Lower leg skin (tissue), 4 donors: Measurements from ENCODE around the gene DPP10. TPM values are rescaled to one million over a fixed set of nuclear protein-coding genes. Genes with fewer than 3 reads are reported as not detected.

Source experiments
- DNase-seq, 2 donors: peaks; one replicate each; pipeline ENCODE4 v3.0.0-alpha.2; 2019; ENCODE audit warnings: low spot score in 2 of 2
- H3K4me3 ChIP-seq: fragments of 200-600 bp; sonication (generic); 2 replicates; pipeline ENCODE4 v1.5.1; 2017; ENCODE audit warnings: mild to moderate bottlenecking, low read depth; ENCODE audit not compliant: poor library complexity, severe bottlenecking
- POLR2A ChIP-seq, 2 donors: fragments of 450-650 bp; IDR thresholded peaks; one replicate each; pipeline ENCODE4 v1.6.1; 2016 to 2017; ENCODE audit warnings: antibody characterized with exemption in 2 of 2, mild to moderate bottlenecking in 1 of 2, moderate library complexity in 1 of 2
- WGBS, 2 donors: methylation state at CpG; one replicate each; pipeline ENCODE4 v1.1.5; 2018; 5-methylcytosine and 5-hydroxymethylcytosine counted together
- intact Hi-C: fragments of 100-400 bp; cut with DNase I; formaldehyde crosslinking; loops from one replicate; pipeline ENCODE4 v1.15.0; 2023; ENCODE audit warnings: low total_unique reads
- total RNA-seq, 4 donors: library from RNA; depleted of rRNA; stranded (reverse); fragments of >200 nt; gene quantifications; one replicate each; pipeline ENCODE4 v1.1.0, GENCODE V29; 2016
- TF ChIP-seq, protein P1 (sequence below), 3 donors: fragments of 450-650 bp; IDR thresholded peaks; one replicate each; pipeline ENCODE4 v1.5.1; 2016; ENCODE audit warnings: antibody characterized with exemption in 3 of 3, mild to moderate bottlenecking in 3 of 3, moderate library complexity in 2 of 3

Gene DPP10
- total RNA-seq, 4 donors from 2014 or later = 1.1 TPM; not detected in 3

DNA sequence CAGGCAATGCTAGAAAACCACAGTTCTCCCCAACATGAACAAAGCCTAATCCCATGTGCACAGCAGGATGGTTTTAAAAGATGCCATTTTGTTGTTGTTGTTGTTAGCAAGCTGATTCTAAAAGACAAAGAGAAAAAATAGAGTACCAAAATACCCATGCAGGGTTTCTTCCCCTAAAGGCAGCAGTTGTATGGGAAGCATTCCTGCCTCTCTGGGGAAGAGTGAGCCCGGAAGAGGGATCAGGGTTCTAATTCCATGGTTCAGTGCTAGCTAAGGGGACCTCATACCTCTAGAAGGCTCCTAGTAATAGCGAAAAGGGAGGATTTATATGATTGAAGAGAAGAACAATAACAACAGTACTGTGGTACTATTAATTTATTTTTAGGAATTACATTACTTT is 327.6 kb downstream of the DPP10 start:
- H3K4me3 ChIP-seq = no peak overlapping the region
- WGBS, 2 donors = 71 to 84% methylated on average over 2 of the region's 2 CpGs
- no peak for DNase-seq
- TF ChIP-seq, protein P1, sequence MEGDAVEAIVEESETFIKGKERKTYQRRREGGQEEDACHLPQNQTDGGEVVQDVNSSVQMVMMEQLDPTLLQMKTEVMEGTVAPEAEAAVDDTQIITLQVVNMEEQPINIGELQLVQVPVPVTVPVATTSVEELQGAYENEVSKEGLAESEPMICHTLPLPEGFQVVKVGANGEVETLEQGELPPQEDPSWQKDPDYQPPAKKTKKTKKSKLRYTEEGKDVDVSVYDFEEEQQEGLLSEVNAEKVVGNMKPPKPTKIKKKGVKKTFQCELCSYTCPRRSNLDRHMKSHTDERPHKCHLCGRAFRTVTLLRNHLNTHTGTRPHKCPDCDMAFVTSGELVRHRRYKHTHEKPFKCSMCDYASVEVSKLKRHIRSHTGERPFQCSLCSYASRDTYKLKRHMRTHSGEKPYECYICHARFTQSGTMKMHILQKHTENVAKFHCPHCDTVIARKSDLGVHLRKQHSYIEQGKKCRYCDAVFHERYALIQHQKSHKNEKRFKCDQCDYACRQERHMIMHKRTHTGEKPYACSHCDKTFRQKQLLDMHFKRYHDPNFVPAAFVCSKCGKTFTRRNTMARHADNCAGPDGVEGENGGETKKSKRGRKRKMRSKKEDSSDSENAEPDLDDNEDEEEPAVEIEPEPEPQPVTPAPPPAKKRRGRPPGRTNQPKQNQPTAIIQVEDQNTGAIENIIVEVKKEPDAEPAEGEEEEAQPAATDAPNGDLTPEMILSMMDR (IDR thresholded peaks at IDR 0.05) = no peak
- no peak for TF ChIP-seq POLR2A (IDR thresholded peaks at IDR 0.05)
- intact Hi-C loops = no loop called here

DNA sequence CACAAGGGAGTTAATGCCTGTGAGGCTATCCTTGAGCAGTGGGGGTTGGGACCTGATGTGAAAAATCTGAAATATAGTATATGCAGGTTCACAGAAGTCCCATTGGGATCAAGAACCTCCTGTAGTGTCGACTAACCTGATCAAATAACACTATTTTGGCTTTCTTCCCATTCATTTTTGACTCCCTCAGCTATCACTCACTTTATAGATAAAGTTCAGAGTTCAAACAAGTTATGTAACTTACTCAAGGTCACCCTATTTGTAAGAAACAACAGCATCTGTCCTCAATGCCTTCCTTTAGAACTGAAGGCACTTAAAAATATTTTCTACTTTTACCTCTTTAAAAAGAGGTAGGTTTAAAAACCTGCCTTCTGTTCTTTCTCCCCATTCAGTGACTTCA is 341.6 kb downstream of the DPP10 start:
- no peak for TF ChIP-seq POLR2A (IDR thresholded peaks at IDR 0.05)
- 28 to 29% methylated on average over 1 of the region's 1 CpG for WGBS, 2 donors
- no peak overlapping the region for H3K4me3 ChIP-seq
- DNase-seq = no peak
- intact Hi-C loops = no loop called here

- no peak for TF ChIP-seq POLR2A (IDR thresholded peaks at IDR 0.05)
- TF ChIP-seq, protein P1 (IDR thresholded peaks at IDR 0.05) = no peak
- no peak for DNase-seq
- no peak overlapping the region for H3K4me3 ChIP-seq
- 60 to 65% methylated on average over 6 of the region's 6 CpGs for WGBS, 2 donors
- intact Hi-C loops = no loop called here
Measured at GRCh38 chr2:114784890-114785583, 342.6 kb downstream of the DPP10 start.

GRCh38 chr2:114786901-114787300 is 344.5 kb downstream of the DPP10 start:
- TF ChIP-seq, protein P1 (IDR thresholded peaks at IDR 0.05) = no peak
- no peak for TF ChIP-seq POLR2A (IDR thresholded peaks at IDR 0.05)
- H3K4me3 ChIP-seq = no peak overlapping the region
- intact Hi-C loops = no loop called here
- WGBS, 2 donors = 82 to 87% methylated on average over 5 of the region's 5 CpGs
- DNase-seq = no peak

- DNase-seq = no peak
- 69 to 76% methylated on average over 3 of the region's 3 CpGs for WGBS, 2 donors
- intact Hi-C loops = no loop called here
- H3K4me3 ChIP-seq = no peak overlapping the region
- TF ChIP-seq, protein P1 (IDR thresholded peaks at IDR 0.05) = no peak
- no peak for TF ChIP-seq POLR2A (IDR thresholded peaks at IDR 0.05)
Measured at GRCh38 chr2:114787486-114787885, 345.0 kb downstream of the DPP10 start.

GRCh38 chr2:114789989-114790388 is 347.5 kb downstream of the DPP10 start:
- no peak for DNase-seq
- H3K4me3 ChIP-seq = no peak overlapping the region
- intact Hi-C loops = no loop called here
- WGBS, 2 donors = 72 to 73% methylated on average over 1 of the region's 1 CpG
- TF ChIP-seq POLR2A (IDR thresholded peaks at IDR 0.05) = no peak
- TF ChIP-seq, protein P1 (IDR thresholded peaks at IDR 0.05) = no peak
